HG02678 (cell line): ENCODE data around the gene SCARF1.

ENCODE experiments used
- ATAC-seq: cut with Tn5 transposase; IDR thresholded peaks from one replicate; pipeline ENCODE4 v1.9.1; 2021; ENCODE audit warnings: mild to moderate bottlenecking, moderate library complexity; ENCODE audit not compliant: unreplicated experiment

The SCARF1 gene

DNA sequence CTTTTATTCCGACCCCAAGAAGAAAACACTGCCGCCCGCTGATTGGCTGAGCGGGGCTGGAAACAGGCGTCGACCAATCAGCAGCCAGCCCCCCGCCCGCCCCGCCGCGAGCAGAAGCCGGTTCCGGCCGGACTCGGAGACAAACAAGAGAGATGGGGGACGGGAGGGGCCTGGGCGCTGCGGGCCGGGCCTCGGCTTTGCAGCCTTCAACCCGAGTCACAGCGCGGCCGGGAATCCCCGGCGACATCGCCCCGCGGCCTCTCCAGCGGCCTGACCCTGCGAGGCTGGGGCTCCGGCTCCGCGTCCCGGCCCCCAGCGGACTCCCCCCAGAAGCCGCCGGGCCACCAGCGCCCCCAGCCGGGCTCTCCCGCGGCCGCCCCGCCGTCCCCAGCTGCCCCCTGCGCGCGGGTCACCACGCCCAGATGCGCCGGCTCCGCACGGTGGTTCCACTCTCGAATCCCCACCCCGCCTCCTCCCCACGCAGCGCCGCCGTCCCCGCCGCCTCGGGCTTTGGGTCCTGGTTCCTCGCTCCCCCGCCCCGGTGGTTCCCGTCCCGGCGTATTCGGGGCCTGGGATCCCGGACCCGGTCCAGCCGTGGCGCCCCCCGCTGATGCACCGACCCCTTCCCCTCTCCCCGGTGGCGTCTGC is 16.6 kb downstream of the SCARF1 start:
- peak; percentile 61 for ATAC-seq

DNA sequence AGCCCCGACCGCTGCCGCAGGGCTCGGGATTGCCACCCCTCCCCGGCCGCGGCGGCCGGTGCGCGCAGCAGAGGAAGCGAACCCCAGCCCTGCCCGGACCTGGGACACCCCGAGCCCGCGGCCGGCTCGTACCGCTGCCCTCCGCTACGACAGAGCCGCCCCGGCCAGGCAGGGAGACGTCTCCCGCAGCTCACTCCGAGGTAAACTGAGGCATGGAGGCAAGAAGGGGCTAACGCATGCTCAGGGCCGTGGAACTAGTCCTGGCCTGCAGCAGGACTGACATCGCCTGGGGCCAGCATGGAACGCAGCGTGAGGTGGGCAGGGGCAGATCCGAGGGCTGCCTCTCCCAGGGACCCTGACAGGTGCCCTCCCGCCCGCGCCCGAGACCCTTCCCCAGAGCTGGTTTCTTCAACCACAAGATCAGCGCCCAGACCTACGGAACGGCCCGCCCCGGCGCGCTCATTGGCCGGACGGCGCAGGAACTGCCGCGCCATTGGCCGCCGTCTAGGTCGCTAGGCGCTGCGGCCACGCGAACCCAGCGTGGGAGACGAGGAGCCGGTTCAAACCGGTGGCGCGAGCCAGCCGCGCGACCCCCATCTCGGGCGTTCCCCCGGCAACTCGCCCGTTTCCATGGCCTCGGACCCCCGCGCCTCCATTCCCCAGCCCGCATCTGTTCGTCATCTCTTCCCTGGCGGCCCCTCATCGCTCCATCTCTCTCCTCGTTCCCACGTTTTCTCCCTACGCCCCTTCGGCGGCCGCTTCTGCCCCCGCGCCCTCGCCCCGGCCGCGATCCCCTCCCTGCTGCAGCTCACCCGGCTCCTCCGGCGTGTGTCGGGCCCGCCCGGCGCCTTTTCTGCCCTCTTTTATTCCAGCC is 17.3 kb downstream of the SCARF1 start, which contains the start of gene SLC43A2:
SLC43A2 (minus strand) TSS at position 853 of the 874 bp plus-strand sequence. CDS start 960 bp downstream, outside the sequence.
- peak; percentile 43 for ATAC-seq

DNA sequence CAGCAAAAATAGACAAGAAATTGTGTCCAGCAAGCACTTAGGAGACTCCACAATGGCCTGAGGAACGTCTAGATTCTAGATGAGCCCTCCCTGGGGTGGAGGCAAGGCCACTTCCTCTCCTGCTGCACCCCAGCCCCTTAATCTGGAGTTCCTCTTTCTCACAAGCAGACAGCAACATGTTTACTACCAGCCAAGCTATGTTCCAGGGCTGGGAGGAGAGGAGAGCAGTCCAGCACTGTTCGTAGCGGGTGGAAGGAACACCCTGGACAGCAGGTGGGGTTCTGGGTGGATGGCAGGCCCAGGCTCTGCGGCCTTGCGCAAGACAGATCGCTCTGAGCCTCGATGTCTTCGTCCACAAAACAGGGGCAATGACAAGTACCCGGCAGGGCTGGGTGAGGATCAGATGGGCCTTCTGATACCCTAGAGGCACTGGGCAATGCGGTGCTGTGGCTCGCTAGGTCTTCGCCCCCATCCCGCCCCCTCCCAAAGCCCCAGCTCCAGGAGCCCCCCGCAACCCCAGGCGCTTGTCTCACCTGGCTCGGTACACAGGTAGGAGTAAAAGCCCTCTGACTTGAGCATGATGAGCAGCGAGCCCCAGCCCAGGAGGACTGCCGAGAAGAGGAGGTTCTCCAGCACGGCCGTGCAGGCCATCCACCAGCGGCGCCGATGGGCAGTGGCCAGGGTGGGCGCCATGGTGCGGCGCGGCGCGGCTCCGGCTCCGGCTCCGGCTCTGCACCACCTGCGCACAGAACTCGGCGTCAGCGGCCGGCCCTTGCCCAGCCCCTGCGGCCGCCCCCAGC is 18.1 kb downstream of the SCARF1 start:
- no peak for ATAC-seq

DNA sequence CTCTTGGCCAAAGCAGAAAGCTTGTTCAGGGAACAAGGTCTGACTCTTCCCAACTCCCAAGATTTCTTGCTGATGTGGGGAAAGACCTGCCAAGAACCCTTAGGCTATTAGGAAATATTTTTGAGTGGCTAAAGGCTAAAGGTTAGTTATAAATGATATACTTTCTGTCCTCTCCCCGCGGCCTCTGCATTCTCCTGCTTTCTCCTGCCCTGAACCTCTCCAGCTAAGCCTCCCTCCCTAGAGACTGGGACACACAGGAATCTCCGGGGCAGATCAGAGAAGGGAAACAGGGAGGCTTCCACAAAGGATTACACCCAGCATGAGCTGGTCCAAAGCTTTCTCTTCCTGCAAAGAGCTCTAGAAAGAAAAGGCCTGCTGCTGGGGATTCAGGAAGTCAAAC is 19.2 kb downstream of the SCARF1 start:
- no peak for ATAC-seq

DNA sequence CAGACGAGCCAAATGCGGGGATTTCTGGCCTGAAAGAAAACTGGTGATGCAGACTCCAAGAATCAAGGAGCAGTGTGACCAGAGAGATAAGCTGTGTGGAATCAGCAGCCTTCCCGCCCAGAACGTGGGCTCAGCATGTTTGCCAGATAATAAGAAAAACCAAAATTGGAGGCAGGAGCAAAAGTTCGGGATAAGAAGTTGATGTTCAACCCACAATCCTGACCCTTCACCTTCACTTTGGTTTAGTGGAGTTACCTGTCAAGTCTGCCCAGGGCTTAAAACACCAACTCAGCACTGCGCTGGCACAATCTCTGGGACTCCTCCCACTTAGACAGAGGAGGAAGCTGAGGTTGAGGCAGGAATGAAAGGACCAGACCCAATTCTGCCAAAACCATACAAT is 20.0 kb downstream of the SCARF1 start:
- no peak for ATAC-seq

DNA sequence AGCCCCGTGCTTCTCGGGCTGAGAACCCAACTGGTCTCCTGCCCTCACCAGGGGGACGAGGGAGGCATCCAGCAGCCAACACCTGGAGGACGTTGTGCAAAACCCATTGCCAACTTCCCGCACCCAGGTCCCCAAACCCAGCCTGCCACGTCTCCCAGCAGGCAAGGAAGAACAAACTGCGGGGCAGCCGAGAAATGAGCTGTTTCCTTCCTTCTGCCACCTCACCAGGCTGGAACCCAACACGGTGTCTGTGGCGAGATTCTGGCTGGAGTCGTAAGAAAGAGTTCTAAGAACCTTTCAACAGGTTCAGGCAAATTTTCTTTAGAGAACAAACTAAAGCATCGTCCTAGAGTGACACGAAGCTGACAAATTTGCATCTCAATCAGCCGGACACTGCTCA is 20.5 kb downstream of the SCARF1 start:
- no peak for ATAC-seq

DNA sequence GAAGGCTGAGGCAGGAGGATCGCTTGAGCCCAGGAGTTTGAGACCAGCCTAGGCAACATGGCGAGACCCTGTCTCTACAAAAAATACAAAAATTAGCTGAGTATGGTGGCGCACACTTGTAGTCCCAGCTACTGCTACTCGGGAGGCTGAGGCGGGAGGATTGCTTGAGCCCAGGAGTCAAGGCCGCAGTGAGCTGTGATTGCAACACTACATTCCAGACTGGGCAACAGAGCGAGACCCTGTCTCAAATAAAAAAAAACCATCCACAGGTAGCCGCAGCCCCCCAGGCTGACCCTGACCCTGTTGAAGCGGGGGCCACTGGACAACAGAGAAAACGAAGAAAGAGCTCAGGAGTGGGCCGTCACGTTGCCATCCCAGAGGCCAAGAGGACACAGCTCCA is 20.9 kb downstream of the SCARF1 start:
- no peak for ATAC-seq

DNA sequence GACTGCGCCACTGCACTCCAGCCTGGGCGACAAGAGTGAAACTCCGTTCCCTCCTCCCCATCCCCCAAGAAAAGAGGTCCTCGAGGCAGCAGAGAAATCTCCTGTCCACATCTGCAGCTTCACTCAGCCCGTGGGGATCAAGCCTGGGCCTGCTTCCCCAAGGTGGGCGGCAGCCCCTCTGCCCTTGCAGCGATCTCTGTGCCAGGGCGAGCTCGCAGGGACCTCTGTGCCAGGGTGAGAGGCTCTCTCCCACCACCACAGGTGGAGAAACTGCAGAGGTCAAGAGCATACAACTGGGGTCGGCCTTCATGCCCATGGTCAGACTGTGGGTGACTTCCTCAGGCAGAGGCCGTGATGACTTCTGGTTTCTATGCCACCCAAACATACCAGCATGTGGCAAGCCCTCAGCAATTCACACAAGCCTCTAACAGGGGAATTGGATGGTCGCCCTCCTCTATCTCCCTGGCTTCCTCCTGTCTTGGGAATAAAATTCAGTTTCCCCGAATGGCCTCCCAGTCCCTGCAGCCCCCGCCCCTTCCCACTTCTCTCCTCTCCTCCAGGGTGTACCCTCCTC is 22.4 kb downstream of the SCARF1 start:
- ATAC-seq, result no peak

DNA sequence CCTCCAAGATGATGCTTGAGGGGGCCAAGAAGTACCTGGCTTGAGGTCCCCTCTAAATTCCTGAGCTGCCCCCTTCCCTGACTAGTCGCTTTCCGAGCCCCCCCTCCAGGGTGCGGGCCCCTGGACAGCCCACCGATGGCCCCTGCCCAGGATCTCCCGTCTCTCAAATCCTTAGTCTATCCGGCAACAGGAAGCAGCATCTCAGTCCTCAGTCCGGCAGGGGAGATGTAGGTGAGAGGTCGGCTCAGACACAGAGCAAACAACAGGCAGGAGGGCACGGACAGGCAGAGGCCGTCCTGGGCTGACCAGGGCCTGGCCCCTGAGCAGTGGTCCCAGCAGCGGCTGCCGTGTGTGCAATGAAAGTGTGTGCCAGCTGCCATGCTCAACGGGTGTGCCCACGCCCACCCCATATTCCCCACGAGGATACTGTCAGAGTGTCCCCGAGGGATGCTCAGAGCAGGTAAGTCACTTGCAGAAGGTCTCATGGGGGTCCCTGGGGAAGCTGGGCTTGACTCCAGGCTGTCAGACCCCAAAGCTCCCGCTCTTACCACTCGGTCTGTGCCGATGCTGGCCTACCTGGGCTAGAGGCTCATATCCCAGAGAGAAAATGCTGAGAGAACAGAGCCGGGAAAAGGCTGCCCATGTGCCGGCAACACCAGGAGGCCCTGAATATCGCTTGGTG is 24.1 kb downstream of the SCARF1 start:
- ATAC-seq, result no peak

DNA sequence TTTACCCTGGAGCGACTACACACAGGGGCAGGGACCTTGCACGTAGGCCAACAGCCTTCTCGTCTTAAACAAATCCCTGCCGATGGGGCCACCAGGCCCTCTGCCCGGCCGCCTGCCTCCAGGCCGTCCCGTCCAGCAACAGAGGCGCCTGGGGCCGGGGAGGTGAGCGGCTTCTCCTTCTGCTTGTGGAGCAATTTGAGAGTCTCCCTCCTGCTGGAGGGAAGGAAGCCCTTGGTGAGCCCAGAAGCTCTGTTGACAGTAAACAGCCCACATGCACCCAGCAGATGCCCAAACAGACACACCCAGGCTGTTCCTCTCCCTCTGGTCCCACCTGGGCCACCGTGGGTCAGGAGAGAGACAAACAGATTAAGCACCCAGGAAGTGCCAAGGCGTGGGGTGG is 25.0 kb downstream of the SCARF1 start:
- no peak for ATAC-seq

DNA sequence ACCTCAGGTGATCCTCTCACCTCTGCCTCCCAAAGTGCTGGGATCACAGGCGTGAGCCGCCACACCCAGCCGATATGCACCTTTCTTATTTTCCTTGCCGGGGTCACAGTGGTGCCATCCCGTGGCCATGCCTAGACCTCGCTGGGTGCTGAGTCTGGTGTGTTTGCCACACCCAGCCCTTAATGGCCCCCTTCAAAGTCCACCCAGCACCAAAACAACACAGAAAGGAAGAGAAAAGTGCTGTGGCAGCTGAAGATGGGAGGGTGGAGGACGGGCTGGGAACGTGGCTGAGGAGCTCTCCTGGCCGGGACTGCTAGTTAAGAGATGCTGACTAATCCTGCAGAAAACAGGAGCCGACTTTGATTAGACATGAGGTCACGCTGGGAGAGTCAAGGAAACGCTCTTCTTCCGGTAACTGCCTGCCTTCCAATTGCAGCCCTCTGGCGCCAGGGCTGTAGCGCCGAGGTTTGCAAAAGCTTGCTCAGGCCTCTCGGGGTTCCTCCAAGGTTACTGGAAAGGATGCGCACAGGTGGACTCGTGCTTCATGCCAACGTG is 27.8 kb downstream of the SCARF1 start:
- ATAC-seq, result no peak

DNA sequence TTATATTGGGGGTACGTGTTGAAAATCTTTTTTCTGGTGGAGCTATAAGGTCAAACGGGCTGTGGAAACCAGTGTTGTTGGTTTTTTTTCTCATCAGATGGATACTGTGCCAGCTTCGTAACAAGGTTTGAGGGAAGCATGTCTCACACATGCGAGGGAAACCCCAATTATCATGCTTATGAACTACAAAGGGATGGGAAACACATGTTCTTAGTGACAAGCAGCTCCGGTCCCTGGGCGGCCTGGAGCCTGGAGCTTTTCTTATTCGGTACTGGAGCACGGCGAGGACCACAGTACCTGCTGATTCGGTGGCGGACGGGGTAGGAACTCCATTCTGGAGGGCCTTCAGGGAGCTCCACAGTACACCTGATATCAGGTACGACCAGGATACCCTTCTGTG is 29.4 kb downstream of the SCARF1 start:
- ATAC-seq, result no peak

DNA sequence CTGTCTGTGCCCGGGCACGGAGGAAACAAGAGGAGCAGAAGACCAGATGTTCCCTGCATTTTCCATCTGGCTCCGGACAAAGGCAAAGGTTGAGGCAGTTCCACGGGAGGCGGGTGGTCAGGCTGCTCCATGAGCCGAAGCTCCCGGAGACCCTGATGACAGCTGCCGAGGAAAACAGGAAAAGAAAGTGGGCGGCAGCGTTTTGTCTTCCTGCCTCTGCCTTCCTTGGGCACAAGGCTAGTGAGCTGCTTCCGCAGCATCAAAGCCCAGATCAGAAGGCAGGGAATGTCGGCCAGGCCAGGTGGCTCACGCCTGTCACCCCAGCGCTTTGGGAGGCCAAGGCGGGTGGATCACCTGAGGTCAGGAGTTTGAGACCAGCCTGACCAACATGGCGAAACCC is 33.1 kb downstream of the SCARF1 start:
- ATAC-seq, result no peak

DNA sequence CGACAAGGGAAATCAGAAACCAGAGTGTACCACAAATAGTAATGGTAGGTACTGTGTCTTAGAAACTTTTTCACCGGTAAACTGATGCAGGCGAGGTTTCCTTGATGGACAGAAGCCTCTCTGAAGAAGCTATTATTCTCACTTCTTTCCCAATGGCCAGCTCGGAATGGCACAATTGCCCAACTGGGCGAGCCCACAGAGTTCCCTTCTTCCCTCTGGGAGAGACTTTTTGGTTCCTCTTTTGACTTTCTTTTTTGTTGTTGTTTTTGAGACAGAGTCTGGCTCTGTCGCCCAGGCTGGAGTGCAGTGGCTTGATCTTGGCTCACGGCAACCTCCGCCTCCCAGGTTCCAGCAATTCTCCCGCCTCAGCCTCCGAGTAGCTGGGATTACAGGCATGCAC is 33.8 kb downstream of the SCARF1 start:
- no peak for ATAC-seq

DNA sequence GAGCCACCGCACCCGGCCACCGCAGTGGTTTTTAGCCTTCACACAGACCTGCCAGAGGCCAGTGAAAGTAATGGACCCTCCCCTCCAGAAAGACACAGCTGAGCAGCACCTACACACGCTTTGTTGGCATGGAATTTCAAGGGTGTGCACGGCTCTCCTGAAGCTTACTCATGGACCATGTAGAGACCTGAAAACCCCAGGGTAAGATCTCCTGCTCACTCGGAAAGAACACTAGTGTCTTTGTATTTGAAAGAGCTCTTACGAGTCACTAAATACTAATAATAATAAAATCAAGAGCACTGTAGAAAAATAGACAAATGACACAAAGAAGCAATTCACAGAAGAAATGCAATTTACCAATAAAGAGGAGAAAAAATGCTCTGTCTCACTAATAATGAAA is 36.9 kb downstream of the SCARF1 start:
- no peak for ATAC-seq

DNA sequence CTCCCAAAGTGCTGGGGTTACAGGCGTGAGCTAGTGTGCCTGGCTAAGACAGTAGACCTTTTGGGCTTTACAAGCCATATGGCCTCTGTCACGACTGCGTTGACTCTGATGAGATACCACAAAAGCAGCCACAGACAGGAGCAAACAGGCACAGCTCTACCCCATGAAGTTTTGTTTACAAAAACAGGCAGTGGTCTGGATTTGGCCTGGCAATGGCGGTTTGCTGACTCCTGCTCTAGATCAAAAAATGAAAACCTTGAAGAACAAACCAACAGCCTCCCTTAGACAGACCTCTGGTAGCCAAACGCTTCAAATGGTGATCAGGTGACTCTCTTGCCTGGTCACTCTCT is 37.6 kb downstream of the SCARF1 start:
- ATAC-seq, result no peak

DNA sequence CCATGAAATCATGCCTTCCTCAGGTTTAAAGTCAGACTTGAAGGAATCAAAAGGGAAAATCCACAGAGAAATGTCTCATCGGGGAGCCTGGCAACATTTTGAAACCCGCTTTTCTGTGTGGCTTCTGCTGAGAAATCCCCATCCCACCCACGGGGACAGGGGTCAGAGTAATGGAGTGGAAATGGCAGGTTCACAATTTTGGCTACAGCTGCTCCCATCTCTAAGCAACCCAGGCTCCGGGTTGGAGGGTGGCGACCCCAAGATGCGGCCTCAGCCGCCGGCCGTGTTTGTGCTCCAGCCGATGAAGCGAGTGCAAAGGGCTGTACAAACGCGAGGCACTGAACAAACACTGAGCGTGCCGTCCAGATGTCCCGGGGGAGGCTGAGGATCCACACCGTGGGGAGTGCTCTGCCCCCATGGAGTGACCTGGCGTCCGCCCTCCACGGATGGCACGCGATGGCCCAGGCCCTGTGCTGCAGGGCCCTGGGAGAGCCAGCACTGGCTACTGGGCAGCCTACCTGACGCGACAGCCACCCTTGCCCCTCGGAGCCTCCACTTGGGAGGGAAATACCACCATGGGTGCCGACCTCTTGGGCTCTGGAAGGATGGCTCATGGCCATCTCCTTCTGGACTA is 39.1 kb downstream of the SCARF1 start:
- ATAC-seq, result no peak

DNA sequence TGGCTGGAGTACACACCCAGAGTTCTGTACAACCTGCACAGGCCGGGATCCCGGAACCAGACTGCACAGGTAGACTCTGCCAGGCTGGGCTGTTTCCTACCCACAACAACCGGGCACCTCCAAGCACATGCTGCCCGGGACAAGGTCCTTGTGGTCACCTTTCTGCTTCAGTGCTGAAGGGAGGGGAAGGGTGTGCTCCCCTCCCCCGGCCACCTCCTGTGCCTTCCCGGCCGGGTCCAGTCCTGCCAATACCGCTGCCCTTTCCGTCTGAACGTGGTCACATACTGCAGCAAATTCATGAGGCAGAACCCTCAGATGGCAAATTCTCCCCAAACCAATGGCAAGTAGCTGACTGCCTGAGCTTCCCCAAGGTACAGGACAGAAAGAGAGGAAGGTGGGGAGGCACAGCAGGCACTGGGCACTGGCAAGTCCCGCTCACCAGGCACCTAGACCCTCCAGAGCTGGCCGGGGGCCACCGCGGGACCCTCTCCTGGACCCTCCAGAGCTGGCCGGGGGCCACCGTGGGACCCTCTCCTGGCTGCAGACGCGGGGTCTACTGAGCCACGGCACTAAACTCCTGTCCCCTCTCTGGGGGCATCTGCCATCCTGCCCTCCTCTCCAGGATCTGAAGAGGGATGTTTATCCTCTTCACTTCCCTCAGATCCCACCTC is 39.7 kb downstream of the SCARF1 start:
- no peak for ATAC-seq

DNA sequence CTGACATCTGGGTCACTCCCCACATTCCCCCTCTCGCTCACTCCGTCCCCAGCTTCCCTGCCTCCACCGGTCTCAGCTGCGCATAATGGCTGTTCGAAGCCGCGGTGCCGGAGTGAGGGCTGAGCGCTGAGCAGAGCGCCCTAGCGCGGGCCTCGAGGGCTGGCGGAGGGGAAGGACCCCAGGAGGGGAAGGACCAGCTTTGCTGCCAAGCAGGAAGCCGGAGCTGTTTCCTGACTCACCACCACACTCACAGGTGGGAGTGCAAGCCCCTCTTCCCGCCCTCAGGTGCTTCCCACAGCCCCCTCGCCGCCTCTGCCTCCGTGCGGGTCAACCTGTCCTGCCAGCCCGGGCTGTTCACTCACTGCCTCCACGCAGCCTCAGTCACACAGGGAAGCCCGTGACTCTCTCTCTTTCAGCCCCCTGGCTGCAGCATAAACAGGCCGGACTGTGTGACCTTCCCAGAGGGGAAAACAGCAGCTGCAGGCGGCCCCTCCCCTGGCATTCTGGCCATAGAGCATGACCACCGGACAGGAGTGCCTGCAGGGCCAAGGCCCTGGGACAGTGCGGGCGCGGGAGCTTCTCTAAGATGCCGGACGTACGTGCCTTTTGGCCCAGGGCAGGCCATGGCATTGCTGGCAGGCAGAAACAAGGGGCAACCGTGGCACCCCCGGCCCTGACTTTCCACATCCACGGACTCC is 40.6 kb downstream of the SCARF1 start:
- ATAC-seq, result no peak
